ENCODE measurements around the gene MAST4.

Gene MAST4

DNA sequence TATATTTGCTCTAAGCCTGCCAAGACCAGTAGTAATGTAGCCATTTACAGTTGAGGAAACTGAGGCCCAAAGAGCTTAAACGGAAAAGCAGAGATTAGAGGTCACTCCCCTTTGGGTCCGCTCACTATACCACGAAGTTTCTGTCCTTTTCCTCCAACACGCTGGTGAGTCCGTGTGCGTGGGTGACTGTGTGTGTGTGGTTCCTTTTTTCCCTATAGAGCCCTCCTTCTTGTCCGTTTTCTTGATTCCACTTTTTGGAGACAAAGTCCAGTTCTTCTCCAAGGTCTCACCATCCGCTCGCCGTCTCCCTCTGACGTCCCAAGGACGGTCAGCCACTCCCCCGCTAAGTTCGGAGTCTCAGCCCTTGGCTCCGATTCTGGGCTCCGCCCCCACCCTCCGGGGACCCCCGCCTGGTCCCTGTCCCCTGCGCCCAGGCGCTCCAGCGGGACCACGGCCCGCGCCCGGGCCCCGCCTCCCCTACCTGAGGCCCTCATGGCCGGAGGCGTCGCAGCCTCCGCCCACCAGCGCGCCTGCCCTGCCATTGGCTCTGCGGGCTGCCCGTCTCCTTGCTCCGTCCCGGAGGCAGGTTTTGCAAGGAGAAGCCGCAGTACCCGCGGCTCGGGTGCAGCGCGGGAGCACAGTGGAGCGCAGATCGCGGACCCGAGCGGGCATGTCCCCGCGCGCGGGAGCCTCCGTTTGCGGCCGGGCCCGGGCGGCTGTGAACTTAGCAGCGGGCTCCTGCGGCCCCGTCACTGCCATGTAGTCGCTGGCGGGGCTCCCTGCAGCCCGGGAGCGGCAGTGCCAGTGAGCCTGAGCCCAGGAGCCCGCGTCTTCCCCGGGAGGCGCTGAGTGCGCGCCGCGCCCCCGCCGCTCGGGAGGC is at the start of gene MAST4:
Gene MAST4 (plus strand): TSS at position 638 of the 880 bp plus-strand sequence. CDS start 263 bp downstream, outside the sequence.
- DNase-seq (ENCODE audit: low read depth, low spot score), result peak; percentile 6

DNA sequence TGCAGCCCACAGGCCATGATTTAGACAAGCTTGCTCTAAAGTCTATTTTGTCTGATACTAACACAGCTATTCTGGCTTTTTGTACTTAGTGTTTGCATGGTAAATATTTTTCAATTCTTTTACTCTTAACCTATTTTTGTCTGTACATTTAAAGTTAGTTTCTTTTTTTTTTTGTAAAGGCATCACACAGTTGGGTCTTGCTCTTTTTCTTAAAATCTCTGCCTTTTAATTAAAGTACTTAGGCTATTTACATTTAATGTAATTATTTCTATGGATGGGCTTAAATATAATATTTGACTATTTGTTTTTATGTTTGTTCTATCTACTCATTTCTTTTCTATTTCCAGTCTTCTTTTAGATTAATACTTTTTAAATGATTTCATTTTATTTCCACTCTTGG is 49.7 kb upstream of the MAST4 start:
- no peak for DNase-seq (ENCODE audit: low read depth, low spot score)

DNA sequence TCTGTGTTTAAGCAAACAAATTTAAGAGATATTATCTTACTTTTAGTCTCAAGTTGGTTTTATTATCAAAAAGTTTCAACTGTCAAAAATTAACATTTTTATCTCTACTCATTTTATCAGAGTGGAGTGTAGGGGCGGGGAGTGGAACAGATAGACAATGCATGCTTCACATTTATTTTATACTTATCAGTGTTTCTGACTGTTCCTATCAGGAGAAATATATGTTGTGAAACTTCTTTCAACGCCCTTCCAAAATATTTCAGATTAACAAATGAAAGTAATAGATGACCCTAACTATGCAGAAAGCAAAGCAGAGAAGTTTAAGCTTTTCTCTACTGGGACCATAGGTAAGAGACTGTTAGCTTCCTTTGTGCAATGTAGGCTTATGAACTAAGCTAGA is 44.9 kb upstream of the MAST4 start:
- DNase-seq (ENCODE audit: low read depth, low spot score), result no peak

DNA sequence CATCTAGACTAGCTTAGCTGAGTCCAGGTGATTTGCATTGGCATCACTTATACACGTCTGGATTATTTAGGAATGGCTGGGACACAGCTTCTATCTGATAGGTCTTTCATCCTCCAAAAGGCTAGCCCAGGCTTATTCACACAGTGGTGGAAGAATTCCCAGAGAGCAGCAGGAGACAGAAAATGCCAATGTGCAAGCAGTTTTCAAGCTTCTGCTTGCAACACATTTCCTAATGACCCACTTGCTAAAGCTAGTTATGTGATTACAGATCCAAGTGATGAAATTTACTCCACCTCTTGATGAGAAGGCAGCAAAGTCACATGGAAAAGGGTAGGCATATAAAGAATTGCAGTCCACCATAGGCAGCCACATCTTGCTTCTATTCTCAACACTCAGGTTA is 44.2 kb upstream of the MAST4 start:
- DNase-seq (ENCODE audit: low read depth, low spot score), result no peak

DNA sequence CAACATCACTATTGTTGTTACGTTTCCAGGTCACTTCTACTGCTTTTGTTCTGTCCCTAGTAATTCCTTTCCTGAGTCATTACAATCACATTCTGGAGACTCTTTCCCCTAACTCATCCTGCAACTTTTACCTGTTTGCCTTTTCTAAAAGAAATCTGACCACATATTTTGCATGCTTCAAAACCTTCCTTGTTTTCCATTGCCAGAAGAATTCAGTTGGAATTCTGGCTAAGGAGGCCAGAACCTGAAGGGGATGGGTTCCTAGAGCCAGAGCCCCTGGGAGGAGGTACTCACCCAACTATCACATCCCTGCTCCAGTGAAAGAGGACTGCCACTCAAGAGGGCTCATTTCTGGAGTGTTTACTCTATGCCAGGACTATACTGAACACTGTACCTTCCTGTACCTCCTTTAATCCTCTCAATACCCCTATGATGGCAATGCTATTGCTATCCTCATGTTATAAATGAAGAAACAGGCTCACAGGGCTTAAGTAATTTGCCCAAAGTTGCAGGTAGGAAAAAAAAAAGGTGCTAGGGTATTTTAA is 42.8 kb upstream of the MAST4 start:
- DNase-seq (ENCODE audit: low read depth, low spot score), result no peak

DNA sequence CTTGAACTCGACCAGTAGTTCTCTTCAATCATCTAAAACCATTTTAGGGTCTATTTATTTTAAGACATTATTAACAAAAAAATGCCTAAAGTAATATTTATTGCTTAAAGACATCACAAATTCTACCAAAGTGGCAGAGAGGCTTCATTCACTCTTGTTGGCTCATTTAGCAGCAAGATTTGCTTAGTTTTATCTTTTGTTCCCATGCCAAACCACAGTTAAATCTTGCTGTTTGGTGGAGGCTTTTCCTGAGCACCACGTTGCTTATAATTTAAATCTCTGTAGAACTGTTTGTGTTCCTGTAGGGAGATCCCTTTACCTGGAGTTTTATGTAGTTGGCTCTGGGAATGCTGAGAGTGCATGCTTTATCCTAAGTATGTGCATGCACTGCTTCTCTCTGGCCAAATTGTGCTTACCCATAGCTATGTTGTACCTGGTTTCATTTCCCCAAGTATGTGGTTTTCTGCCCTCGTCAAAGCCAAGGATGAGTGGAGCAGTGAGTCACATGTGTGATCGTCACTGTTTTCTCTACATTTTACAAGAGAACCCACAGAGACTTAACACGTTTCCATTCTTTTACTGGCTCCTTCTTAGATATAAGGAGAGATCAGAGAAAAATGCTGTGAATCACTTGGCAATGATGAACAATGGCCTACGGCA is 42.1 kb upstream of the MAST4 start:
- no peak for DNase-seq (ENCODE audit: low read depth, low spot score)

DNA sequence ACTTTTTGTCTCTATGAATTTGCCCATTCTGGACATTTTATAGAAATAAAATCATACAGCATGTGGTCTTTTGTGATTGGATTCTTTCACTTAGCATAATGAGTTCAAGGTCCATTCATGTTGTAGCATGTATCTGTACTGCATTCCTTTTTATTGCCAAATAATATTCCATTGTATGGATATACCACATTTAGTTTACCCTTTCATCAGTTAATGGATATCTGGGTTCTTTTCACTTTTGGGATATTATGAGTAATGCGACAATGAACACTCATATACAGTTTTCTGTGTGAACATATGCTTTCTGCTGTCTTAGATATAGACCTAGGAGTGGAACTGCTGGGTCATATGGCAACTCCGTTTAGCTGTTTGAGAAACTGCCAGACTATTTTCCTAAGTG is 41.3 kb upstream of the MAST4 start:
- DNase-seq (ENCODE audit: low read depth, low spot score), result no peak

DNA sequence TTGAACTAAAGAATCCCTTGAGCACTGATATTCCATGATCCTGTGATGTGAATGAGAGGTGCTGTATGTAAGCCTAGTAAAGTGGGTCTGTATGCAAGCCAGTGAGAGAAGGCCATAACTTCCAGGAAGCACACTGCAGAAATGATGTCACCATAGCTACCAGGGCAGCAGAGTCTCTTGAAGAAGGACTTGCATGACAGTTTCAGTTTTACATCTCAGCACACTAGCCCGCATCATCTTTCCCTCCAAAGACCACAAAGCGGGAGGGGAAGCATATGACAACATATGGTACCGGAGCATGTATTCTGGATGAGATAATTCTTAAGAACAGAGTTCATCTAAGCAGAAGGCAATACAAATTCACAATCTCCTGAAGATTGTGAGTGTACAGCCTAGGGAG is 37.6 kb upstream of the MAST4 start:
- no peak for DNase-seq (ENCODE audit: low read depth, low spot score)

DNA sequence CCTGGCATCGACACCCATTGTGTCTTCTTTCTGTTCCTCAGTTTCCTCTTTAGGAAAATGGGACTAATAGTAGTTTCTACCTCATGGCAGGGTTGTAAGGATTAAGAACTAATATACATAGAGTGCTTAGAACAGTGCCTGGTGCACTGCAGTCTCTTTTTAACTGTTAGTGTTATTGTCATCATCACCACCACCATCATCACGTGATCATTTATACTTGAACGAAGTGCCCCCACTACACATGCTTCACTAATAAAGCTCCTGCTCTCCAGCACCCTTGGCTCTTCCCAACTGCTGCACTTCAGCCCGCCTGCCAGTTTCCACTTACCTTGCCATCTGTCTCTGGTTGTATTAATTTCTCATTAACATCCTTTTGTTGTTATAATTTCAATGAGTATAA is 35.8 kb upstream of the MAST4 start:
- no peak for DNase-seq (ENCODE audit: low read depth, low spot score)

DNA sequence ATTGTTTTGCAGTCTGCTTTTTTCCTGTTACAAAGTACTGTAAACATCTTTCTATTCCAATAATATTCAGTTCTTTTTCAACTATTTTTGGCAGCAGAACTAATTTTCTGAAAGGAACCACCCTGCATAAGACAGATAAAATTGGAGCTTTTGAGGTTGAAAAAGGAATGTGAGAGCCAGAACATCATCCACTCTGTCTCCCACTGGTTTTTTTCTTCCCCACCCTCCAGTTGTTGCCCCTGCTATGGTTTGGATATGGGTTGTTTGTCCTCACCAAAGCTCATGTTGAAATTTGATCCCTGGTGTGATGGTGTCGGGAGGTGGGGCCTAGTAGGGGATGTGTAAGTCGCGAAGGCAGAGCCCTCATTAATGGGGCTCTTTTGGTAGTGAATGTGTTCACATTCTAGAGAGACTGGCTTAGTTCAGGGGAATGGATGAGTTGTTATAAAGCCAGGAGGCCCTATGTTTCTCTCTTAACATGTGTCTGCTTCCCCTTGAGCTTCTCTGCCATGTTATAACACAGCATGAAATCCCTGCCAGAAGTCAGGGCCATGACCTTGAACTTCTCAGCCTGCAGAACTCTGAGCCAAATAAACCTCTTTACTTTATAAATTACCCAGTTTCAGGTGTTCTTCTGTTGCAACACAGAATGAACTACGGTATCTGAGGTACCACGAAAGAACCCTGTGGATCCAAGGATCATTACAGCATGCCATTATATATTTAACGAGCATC is 34.8 kb upstream of the MAST4 start:
- no peak for DNase-seq (ENCODE audit: low read depth, low spot score)

DNA sequence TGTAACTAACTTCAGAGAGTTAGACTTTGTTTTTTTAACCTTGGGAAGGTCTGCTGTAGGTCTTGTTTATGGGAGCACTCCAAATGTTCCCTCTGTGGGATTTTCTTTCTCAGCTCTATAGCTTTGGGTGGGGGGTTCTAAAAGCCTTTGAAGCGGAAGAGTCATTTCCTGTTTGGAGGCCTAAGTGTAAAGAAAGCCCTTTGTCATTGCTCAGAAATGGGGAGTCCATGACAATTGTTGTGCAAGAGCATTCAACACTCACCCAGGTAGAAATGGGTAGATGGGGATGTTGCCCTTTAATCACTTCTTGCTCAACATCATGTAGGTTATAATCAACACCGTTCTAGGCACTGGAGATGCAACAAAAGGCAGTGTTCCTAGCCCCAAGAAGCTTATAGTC is 30.3 kb upstream of the MAST4 start:
- DNase-seq (ENCODE audit: low read depth, low spot score), result no peak

DNA sequence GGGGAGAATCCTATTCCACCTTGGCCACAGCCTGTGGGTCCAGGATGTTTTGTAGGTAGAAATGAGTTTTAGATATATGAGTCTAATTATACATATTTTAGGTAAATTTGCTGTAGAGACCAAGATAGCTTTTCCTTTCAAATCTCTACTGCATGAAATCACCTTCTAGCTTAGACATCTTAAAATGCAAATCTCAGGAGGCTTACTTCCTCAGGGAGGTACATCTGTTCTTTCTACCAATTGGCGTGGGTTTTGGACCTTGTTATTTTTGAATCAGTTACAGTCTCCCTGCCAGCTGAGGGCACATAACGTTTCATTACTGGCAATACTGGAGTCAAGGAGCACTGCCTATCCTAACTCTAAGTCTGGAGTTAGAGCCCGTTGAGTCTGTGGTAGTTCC is 28.7 kb upstream of the MAST4 start:
- DNase-seq (ENCODE audit: low read depth, low spot score), result no peak

DNA sequence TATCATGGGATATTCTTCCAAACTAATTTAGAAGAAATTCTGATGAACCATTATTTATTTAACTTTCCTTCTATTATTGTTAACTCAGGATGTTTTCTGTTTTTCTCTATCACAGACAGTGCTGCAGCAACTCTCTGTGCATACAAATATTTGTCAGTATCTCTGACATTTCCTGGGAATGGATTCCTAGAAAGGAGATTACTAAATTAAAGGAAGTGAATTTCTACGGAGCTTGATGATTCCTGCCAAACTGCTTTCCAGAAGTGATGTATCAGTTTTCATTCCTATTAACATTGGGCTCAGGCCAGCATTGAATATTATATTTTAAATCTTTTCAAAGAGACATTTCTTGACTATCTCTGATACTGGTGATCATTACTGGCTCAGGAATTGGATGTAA is 26.0 kb upstream of the MAST4 start:
- DNase-seq (ENCODE audit: low read depth, low spot score), result no peak

DNA sequence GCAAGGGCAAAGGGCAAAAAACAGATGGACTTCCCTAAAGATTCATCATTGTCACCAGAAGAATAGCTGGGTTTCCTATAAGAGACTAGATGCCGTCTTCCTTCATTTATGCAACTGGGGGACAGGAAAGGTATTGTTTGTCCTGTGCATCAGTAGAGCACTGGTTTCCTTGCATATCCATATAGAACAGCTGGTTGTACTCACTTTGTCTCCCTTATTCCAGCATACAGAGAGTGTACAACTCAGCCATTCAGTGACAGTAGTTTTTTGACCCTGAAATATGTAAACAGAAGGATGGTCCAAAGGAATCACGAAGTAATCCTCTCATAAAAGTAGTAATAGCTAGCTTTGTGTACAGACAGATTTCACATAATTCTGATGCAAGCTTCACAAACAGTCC is 22.5 kb upstream of the MAST4 start:
- no peak for DNase-seq (ENCODE audit: low read depth, low spot score)

DNA sequence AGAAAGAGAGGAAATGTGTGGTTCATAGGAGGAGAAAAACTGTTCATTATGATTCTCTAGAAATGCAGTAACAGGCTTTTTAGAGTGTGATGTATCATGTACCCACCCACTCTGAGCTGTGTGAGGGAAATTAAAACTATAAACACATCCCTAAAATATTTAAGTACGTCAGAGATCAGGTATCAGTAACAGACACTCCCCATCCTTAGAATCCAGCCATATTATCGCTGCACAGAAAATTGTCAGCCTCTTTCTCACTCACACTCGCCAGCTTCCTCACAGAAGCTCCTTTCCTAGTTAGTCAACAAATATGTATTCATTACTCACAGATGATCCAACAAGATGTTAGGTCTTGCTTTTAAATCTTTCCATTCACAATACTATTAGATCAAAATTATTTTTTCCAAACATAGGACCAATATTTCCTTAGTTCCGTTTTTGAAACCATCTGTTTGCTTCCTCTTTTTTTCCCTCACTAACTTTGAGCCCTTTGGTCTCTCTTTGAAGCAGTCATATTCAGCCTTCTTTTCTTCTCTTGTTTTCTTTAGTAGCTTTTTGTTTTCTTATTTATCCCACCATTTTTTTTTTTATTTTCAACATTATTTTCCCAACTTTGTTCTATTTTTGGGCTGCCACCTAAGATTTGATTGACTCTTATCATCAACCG is 13.6 kb upstream of the MAST4 start:
- DNase-seq (ENCODE audit: low read depth, low spot score), result no peak

DNA sequence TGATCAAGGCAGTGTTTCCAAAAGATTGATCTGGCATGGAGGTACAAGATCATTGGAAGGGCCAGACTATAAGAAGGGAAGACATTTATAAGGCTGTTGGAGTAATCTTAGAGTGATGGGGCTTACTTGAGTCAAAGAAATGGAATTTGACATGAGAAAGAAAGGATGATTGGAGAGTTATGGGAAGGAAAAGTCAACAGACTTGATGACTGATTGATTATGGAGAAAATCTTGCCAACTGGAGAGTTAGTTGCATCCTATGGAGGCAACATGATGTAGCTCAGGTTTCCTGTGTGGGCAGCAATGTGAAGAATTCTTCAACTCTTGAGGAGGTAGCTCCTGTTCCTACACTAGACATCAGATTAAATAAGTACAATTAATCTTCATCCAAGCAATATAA is 10.9 kb upstream of the MAST4 start:
- no peak for DNase-seq (ENCODE audit: low read depth, low spot score)

DNA sequence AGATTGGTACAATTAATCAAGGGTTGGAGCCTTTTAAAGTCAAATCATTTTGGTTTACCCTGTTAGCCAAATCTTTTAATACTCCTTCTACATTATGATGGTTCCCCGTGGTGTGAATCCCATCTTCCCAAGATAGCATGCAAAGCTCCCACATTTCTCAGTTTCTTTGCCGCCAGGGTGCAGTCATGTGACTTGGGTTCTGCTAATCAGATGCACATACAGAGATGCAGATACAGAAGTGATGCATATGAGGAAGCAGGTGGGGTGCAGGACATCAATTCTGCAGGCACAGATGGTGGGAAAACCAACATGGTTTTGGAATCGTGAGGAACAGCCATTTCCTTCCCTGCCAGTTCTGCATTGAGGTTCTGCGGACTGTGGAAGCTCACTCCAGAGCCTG is 8.4 kb upstream of the MAST4 start:
- DNase-seq (ENCODE audit: low read depth, low spot score), result no peak

DNA sequence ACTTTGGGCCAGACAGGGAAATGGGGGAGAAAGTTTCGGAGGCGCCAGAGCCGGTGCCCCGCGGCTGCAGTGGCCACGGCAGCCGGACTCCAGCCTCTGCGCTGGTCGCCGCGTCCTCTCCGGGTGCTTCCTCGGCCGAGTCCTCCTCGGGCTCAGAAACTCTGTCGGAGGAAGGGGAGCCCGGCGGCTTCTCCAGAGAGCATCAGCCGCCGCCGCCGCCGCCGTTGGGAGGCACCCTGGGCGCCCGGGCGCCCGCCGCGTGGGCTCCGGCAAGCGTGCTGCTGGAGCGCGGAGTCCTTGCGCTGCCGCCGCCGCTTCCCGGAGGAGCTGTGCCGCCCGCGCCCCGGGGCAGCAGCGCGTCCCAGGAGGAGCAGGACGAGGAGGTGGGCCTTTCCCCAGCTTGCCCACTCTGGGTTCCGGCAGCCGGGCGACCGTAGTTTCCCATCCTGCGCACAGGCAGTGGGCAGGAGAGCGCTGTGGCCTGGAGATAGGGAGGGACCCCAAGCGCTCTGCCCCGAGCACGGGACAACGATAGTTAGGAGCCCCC is 516 bp downstream of the MAST4 start:
- DNase-seq (ENCODE audit: low read depth, low spot score), result no peak

DNA sequence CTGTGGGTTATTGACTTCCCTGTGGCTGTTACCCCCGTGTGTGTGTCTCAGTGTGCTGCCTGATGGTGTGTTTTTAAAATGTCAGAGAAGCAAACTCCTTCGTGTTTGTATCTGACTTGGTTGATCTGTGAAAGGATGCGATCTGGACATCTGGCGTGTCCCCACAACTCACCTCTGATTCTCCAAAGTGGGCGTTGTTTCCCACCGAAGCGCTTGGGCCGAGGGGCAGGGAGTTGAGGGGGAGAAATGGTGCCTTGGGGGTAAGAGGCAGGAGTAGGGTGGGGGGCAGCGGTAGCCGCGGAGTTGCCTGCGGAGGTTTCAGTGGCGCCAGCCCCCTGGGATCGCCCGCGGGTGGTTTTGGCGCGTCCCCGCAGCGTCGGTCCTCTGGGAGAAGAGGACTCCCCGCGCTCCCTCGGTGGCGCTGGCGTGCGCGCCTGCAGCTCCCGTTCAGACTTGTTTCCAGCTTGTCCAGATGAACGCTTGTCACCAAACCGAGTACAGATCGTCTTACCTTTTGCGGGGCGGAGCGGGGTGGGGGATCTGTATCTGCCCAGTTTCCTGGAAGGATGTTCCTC is 1.1 kb downstream of the MAST4 start:
- DNase-seq (ENCODE audit: low read depth, low spot score), result no peak

DNA sequence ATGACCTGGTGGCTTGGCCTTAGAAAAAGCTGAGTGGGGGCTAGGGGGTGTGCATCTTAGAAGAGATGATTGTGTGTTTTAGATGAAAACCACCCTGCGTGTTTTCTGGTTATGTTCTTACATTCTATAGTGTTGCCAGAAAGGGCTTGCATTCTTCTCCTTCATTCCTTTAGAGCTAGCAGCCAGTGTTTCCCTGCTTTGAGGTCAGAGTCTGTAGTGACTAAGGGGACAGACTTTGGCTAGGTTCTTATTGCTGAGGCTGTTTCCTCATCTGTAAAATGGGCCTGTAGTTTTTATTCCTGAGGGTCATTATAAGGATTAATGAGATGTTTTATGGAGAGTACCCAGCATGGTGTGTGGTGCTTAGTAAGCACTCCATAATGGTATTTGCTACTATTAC is 6.4 kb downstream of the MAST4 start:
- no peak for DNase-seq (ENCODE audit: low read depth, low spot score)

DNA sequence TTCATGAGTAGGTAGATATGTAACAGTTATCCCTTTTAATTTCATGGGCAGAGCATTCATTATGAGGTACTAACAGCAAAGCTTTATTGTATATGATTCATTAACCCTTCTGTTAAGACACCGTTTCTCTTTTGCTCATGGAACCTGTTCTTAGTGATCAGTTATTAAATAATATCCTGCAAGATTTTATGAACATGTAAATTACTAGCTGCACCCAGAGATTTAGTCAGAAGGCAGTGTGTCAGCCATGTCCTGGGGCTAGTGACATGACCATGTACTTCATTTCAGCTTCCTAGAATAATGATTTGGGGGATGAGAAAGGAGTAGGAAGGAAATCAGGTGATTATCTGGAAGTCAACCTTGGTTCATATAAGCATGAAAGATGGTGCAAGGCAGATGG is 7.0 kb downstream of the MAST4 start:
- no peak for DNase-seq (ENCODE audit: low read depth, low spot score)
